Gastroesophageal sphincter (tissue), 4 donors: Measurements from ENCODE around the gene PTPRG. TPM values are rescaled to one million over a fixed set of nuclear protein-coding genes. Genes with fewer than 3 reads are reported as not detected.

ENCODE experiments used
- ATAC-seq: fragments of 150-250 bp; one replicate; pipeline ENCODE4 v1.9.1; 2016; ENCODE audit warnings: mild to moderate bottlenecking, moderate library complexity
- H3K27ac ChIP-seq, 4 donors: fragments of 200-600 bp; sonication (generic) in 3 of 4; 1 replicate in 3 of 4; 2 replicates in 1 of 4; pipeline ENCODE4 v1.5.1; 2016 to 2019
- H3K27me3 ChIP-seq: fragments of 200-600 bp; sonication (generic); one replicate; pipeline ENCODE4 v1.5.1; 2019
- H3K36me3 ChIP-seq, 2 donors: fragments of 200-600 bp; sonication (generic); one replicate each; pipeline ENCODE4 v1.5.1; 2019; ENCODE audit warnings: control low read depth in 1 of 2
- H3K4me1 ChIP-seq, 3 donors: fragments of 200-600 bp; sonication (generic); 1 replicate in 2 of 3; 2 replicates in 1 of 3; pipeline ENCODE4 v1.5.1; 2016 to 2019; ENCODE audit warnings: control low read depth in 2 of 3
- H3K4me3 ChIP-seq, 2 donors: fragments of 200-600 bp; sonication (generic); one replicate each; pipeline ENCODE4 v1.5.1; 2019; ENCODE audit warnings: mild to moderate bottlenecking in 1 of 2, moderate library complexity in 1 of 2
- H3K9me3 ChIP-seq, 3 donors: fragments of 200-600 bp; sonication (generic); one replicate each; pipeline ENCODE4 v1.5.1; 2017 to 2019; ENCODE audit warnings: control low read depth in 2 of 3
- EP300 ChIP-seq: sonication (generic); formaldehyde crosslinking; IDR thresholded peaks from one replicate; pipeline ENCODE4 v1.6.1; 2017; ENCODE audit warnings: antibody characterized with exemption, mild to moderate bottlenecking
- POLR2A ChIP-seq, 2 donors: fragments of 450-650 bp; IDR thresholded peaks; one replicate each; pipeline ENCODE4 v1.6.1; 2017; ENCODE audit warnings: antibody characterized with exemption in 2 of 2, mild to moderate bottlenecking in 2 of 2, moderate library complexity in 1 of 2
- POLR2AphosphoS5 ChIP-seq: sonication (generic); formaldehyde crosslinking; IDR thresholded peaks from one replicate; pipeline ENCODE4 v1.6.1; 2017; ENCODE audit warnings: antibody characterized with exemption
- WGBS, 2 donors: methylation state at CpG; one replicate each; pipeline ENCODE4 v1.1.5; 2018; ENCODE audit warnings: low coverage in 1 of 2; 5-methylcytosine and 5-hydroxymethylcytosine counted together
- total RNA-seq, 4 donors: library from RNA; depleted of rRNA; stranded (reverse); fragments of >200 nt; gene quantifications; one replicate each; pipeline ENCODE4 v1.1.0, GENCODE V29; 2016
- TF ChIP-seq, protein P1 (sequence below), 4 experiments: fragments of 200-600 bp in 2 of 4; fragments of 450-650 bp in 2 of 4; sonication (generic) in 1 of 4; IDR thresholded peaks; one replicate each; pipeline ENCODE4 v1.5.1; 2017 to 2019; ENCODE audit warnings: antibody characterized with exemption in 4 of 4, mild to moderate bottlenecking in 2 of 4, moderate library complexity in 2 of 4

PTPRG gene
- total RNA-seq, 4 donors from 2014 or later, result 48.7 to 81.9 (median 52.8) TPM

- H3K27ac ChIP-seq, result no peak overlapping the region
- H3K4me3 ChIP-seq, result no peak overlapping the region
- no peaks in the 10 kb centered on the region for H3K36me3 ChIP-seq
- peaks cover 0 to 22% (median 10%) of the 10 kb centered on the region in 3 donors for H3K4me1 ChIP-seq
- no peaks in the 10 kb centered on the region for H3K27me3 ChIP-seq
- no peaks in the 10 kb centered on the region for H3K9me3 ChIP-seq
- ATAC-seq, result no peak
- WGBS, 2 donors, result 90 to 91% methylated on average over 3 of the region's 3 CpGs
- TF ChIP-seq POLR2A (IDR thresholded peaks at IDR 0.05) (no peak), POLR2AphosphoS5 (no peak), EP300 (no peak)
- TF ChIP-seq, protein P1, sequence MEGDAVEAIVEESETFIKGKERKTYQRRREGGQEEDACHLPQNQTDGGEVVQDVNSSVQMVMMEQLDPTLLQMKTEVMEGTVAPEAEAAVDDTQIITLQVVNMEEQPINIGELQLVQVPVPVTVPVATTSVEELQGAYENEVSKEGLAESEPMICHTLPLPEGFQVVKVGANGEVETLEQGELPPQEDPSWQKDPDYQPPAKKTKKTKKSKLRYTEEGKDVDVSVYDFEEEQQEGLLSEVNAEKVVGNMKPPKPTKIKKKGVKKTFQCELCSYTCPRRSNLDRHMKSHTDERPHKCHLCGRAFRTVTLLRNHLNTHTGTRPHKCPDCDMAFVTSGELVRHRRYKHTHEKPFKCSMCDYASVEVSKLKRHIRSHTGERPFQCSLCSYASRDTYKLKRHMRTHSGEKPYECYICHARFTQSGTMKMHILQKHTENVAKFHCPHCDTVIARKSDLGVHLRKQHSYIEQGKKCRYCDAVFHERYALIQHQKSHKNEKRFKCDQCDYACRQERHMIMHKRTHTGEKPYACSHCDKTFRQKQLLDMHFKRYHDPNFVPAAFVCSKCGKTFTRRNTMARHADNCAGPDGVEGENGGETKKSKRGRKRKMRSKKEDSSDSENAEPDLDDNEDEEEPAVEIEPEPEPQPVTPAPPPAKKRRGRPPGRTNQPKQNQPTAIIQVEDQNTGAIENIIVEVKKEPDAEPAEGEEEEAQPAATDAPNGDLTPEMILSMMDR (IDR thresholded peaks at IDR 0.05), result no peak
Measured at GRCh38 chr3:61915296-61915695, 353.9 kb downstream of the PTPRG start.

DNA sequence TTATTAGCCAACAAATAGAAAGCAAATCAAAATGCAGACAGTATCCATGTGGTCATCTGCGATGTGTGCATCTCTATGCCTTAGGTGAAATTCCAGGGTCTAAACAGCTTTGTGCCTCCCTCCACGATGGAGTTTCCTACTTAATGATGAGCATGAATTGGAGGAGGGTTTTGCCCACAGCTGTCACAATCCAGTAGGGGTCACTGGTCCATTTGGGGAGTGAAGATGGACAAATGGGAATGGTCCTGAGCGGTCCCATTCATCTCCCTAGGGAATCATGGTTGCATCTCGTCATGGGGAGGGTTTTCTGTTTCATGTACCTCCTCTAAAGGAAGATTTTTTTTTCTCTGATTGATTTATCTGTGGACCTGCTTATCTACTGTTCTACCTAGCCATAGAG is 358.0 kb downstream of the PTPRG start:
- no peak for ATAC-seq
- Histone ChIP-seq H3K36me3 (no peaks in the 10 kb centered on the region), H3K4me3 (no peak overlapping the region), H3K27me3 (no peaks in the 10 kb centered on the region), H3K27ac (no peak overlapping the region), H3K9me3 (no peaks in the 10 kb centered on the region), H3K4me1 (peaks cover 2 to 31% (median 16%) of the 10 kb centered on the region in 3 donors)
- TF ChIP-seq EP300 (no peak), POLR2AphosphoS5 (no peak), POLR2A (IDR thresholded peaks at IDR 0.05) (no peak)
- TF ChIP-seq, protein P1 (IDR thresholded peaks at IDR 0.05), result no peak
- WGBS, 2 donors, result 79 to 89% methylated on average over 3 of the region's 4 CpGs

DNA sequence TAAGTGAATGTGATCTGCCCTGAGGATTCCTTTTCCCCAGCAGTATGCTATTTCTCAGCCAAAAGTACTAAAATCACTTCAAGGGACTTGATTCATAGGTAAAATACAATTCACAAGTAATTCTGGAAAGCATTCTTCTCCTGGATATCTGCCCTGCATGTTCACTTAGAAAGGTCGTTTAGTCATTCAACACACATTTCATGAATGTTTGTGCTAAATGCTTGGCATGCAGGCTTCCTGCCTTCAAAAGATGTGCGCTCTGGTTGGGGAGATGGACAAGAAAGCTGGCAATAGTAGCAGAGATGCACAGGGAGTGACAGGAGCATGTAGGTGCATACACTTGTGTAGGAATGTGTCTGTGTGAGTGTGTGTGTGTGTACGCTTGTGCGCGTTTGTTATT is 360.7 kb downstream of the PTPRG start:
- ATAC-seq, result no peak

DNA sequence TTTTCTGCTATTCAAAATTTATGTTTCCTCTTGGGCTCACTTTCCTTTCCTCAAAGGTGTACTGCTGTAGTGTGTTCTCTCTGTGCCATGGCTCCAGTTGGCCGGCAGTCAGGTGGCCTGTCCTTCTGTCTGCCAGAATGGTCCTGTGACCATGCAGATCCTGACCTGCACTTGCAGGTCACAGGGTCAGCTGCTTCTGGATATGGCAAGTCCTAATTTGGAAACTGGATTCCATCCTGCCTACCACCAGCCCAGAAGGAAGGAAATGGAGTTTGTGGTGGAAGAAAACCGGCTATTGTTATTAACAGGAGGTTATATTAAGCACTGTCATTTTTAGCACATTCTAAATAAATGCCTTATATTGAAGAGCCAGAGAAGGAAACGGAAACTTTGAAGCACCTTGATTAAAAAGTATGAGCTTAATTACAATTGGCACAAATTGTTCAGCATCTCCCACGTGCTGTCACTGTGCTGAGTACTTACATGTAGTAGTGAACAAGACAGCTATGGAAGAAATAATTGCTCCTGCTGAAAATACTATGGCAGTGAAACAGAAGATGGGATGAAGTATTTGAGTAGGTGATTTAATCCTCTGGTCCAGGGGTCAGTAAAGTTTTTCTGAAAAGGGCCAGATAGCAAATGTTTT is 362.8 kb downstream of the PTPRG start:
- no peaks in the 10 kb centered on the region for H3K9me3 ChIP-seq
- no peaks in the 10 kb centered on the region for H3K27me3 ChIP-seq
- peak; percentile 31 for ATAC-seq
- no peaks in the 10 kb centered on the region for H3K36me3 ChIP-seq
- H3K4me1 ChIP-seq, result peaks cover 26 to 57% (median 34%) of the 10 kb centered on the region in 3 donors
- 17 to 26% methylated on average over 4 of the region's 4 CpGs for WGBS, 2 donors
- H3K4me3 ChIP-seq, result no peak overlapping the region
- TF ChIP-seq EP300 (no peak), POLR2AphosphoS5 (no peak), POLR2A (IDR thresholded peaks at IDR 0.05) (no peak)
- TF ChIP-seq, protein P1 (IDR thresholded peaks at IDR 0.05), result no peak
- H3K27ac ChIP-seq, result peak overlapping the region in 3 of 4 donors; percentile 38 to 77 (median 73)

More for the DNA sequence above, 360.7 kb downstream of the PTPRG start:
- H3K4me1 ChIP-seq, result peaks cover 12 to 55% (median 35%) of the 10 kb centered on the region in 3 donors
- H3K36me3 ChIP-seq, result no peaks in the 10 kb centered on the region
- WGBS, 2 donors, result 54 to 78% methylated on average over 4 to 5 of the region's 5 CpGs
- no peaks in the 10 kb centered on the region for H3K27me3 ChIP-seq
- H3K9me3 ChIP-seq, result no peaks in the 10 kb centered on the region
- H3K4me3 ChIP-seq, result no peak overlapping the region
- TF ChIP-seq, protein P1 (IDR thresholded peaks at IDR 0.05), result no peak
- no peak for TF ChIP-seq EP300
- no peak for TF ChIP-seq POLR2AphosphoS5
- H3K27ac ChIP-seq, result no peak overlapping the region

GRCh38 chr3:61924991-61925390 is 363.6 kb downstream of the PTPRG start:
- Histone ChIP-seq H3K9me3 (no peaks in the 10 kb centered on the region), H3K27ac (peak overlapping the region in 3 of 4 donors; percentile 71 to 77 (median 73)), H3K27me3 (no peaks in the 10 kb centered on the region), H3K4me1 (peaks cover 26 to 65% (median 34%) of the 10 kb centered on the region in 3 donors), H3K36me3 (no peaks in the 10 kb centered on the region), H3K4me3 (no peak overlapping the region)
- no peak for ATAC-seq
- TF ChIP-seq, protein P1 (IDR thresholded peaks at IDR 0.05), result no peak
- no peak for TF ChIP-seq POLR2A (IDR thresholded peaks at IDR 0.05)
- WGBS, 2 donors, result 100% methylated on average over 2 of the region's 2 CpGs
